ENCODE data around the gene OR13J1. TPM values are rescaled to one million over a fixed set of nuclear protein-coding genes. Genes with fewer than 3 reads are reported as not detected.
A peak's percentile ranks its signal among the peaks of the same experiment; 100 is the strongest.

Gene OR13J1
- total RNA-seq, 1 donor from 2014 or later = not detected

GRCh38 chr9:35882996-35883395 is 12.8 kb upstream of the OR13J1 start:
- no peaks in the 10 kb centered on the region for H3K9me3 ChIP-seq (replicated peaks)
- intact Hi-C loops (cut with micrococcal nuclease) = loop anchor here (2.0 kb wide), 1 partner anchor 94 kb away; no protein-coding TSS in a partner anchor
- no peaks in the 10 kb centered on the region for H3K4me1 ChIP-seq
- H3K36me3 ChIP-seq = no peaks in the 10 kb centered on the region
- DNase-seq = no peak
- H3K4me3 ChIP-seq = no peak overlapping the region
- no peak overlapping the region for H3K27ac ChIP-seq (replicated peaks)
- no peak for TF ChIP-seq CTCF (IDR thresholded peaks at IDR 0.05; ENCODE audit: borderline replicate concordance)
- H3K27me3 ChIP-seq (ENCODE audit: low read depth) = no peaks in the 10 kb centered on the region

- Histone ChIP-seq H3K27ac (replicated peaks) (no peak overlapping the region), H3K4me1 (no peaks in the 10 kb centered on the region), H3K9me3 (replicated peaks) (peaks cover 5% of the 10 kb centered on the region), H3K4me3 (no peak overlapping the region), H3K27me3 (ENCODE audit: low read depth) (no peaks in the 10 kb centered on the region), H3K36me3 (no peaks in the 10 kb centered on the region)
- TF ChIP-seq CTCF (IDR thresholded peaks at IDR 0.05; ENCODE audit: borderline replicate concordance) = peak; percentile 99
- DNase-seq = peak; percentile 85
- intact Hi-C loops (cut with micrococcal nuclease) = loop anchor here (2.0 kb wide), 1 partner anchor 94 kb away; no protein-coding TSS in a partner anchor
These were observed 12.2 kb upstream of the OR13J1 start for GRCh38 chr9:35882263-35882848.

GRCh38 chr9:35872505-35872904 is 2.3 kb upstream of the OR13J1 start:
- Histone ChIP-seq H3K36me3 (no peaks in the 10 kb centered on the region), H3K27me3 (ENCODE audit: low read depth) (peaks cover 19% of the 10 kb centered on the region), H3K4me3 (no peak overlapping the region), H3K4me1 (no peaks in the 10 kb centered on the region), H3K27ac (replicated peaks) (no peak overlapping the region), H3K9me3 (replicated peaks) (peaks cover 16% of the 10 kb centered on the region)
- TF ChIP-seq CTCF (IDR thresholded peaks at IDR 0.05; ENCODE audit: borderline replicate concordance) = no peak
- intact Hi-C loops (cut with micrococcal nuclease) = no loop called here
- DNase-seq = no peak

- H3K36me3 ChIP-seq = no peaks in the 10 kb centered on the region
- intact Hi-C loops (cut with micrococcal nuclease) = no loop called here
These were observed 1.3 kb upstream of the OR13J1 start for GRCh38 chr9:35871545-35871944.

DNA sequence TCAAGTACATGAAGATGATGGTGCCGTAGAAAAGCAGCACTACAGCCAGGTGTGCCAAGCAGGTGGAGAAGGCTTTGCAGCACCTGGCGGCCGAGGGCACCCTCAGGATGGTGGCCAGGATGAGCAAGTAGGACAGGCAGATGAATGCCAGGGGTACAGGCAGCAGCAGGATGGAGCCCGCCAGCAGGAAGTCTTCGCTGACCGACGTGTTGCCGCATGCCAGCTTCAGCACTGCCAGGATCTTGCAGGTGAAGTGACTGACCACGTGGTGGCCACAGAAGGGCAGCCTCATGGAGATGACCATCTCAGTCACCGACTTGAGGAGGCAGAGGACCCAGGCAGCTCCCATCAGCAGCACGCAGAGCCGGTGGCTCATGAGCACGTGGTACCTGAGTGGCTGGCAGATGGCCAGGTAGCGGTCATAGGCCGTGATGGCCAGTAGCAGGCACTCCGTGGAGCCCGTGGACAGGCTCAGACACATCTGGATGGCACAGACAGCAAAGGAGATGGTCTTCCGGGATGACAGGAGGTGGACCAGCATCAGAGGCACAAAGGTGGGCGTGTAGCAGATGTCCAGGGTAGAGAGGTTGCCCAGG is 482 bp downstream of the OR13J1 start:
- Histone ChIP-seq H3K9me3 (replicated peaks) (no peaks in the 10 kb centered on the region), H3K27ac (replicated peaks) (no peak overlapping the region), H3K27me3 (ENCODE audit: low read depth) (peaks cover 19% of the 10 kb centered on the region), H3K36me3 (no peaks in the 10 kb centered on the region), H3K4me1 (peaks cover 3% of the 10 kb centered on the region), H3K4me3 (no peak overlapping the region)
- intact Hi-C loops (cut with micrococcal nuclease) = no loop called here
- DNase-seq = no peak
- TF ChIP-seq CTCF (IDR thresholded peaks at IDR 0.05; ENCODE audit: borderline replicate concordance) = no peak

More at GRCh38 chr9:35871545-35871944, 1.3 kb upstream of the OR13J1 start:
- TF ChIP-seq CTCF (IDR thresholded peaks at IDR 0.05; ENCODE audit: borderline replicate concordance) = no peak
- Histone ChIP-seq H3K4me1 (no peaks in the 10 kb centered on the region), H3K27ac (replicated peaks) (no peak overlapping the region), H3K9me3 (replicated peaks) (peaks cover 6% of the 10 kb centered on the region), H3K27me3 (ENCODE audit: low read depth) (peaks cover 19% of the 10 kb centered on the region), H3K4me3 (no peak overlapping the region)
- DNase-seq = no peak

Data from left ventricle myocardium inferior (tissue), 1 donor.